NCI-H128 (cell line): ENCODE measurements around the gene MON1A.

Experiments
- DNase-seq: peaks from one replicate; lab custom pipeline; 2025; ENCODE audit not compliant: unreplicated experiment; lab: John Stamatoyannopoulos, UW

The MON1A gene

DNA sequence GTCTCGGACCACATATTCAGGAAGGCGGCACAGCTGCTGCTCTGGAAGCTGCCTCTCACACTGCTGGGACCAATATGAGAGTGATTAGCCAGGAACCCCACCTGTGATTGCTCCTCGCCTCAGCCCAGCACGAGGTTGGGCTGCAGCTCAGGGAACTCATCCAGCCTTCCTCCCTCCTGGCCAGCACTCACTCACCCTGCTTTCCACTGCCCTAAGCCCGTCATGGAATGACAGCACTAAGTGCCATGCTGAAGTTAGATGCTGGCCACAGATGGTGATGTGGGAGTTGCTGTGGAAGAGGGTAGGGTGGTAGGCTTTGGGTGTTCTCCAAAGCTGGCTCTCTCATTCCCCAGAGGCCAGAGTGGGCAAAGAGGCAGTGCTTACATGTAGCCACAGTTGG is 33.3 kb downstream of the MON1A start:
- no peak for DNase-seq

DNA sequence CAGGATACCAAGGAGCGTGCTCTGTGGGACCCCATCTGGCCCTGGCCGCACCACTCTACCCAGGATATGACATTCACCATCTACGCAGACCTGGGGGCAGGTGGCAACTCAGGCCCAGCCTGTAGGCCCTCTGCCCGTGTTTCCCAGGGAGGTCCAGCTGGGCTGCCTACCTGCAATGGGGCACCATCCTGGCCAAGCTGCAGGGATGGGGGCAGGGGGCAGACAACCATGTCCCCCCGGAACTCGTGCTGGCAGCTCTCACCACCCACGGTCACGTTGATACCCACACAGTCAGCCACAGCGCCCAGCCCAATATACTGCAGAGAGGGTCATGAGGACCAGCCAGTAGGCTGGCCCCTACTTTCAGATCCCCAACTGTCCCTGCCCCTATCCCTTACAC is 33.8 kb downstream of the MON1A start:
- no peak for DNase-seq

DNA sequence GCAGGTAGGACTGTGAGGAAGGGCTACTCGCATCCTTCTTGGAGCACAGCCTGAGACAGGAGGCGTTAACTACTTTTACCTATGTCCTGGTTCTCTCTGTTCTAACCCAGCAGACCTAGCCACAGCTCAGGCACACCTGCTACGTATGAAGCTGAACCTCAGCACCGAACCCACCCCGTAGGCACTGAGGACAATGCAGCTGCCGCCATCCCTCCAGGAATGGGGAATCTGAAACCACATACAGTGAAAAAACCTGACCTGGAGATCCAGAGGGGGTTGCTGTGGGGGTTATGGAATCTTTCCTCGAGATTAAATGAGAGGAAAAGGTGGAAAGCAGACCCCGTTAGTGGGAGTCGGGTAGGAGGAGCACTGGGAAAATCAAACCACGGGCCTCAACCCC is 40.3 kb downstream of the MON1A start:
- no peak for DNase-seq

DNA sequence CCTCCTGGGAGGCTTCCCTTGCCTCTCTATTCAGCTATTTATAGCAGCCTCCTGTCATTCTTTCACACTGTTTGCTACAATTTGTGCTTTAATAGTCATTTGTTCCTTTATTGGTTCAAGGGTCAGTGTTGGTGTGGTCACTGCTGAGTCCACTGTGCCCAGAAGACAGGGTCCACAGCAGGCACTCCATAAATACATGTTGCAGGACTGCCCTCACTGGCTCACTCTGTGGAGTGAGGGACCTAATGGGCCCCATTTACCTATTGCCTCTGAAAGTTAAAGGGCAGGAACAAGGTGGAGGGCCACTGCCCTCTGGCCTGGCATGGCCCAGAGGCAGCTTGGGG is 42.7 kb downstream of the MON1A start:
- DNase-seq, result no peak

DNA sequence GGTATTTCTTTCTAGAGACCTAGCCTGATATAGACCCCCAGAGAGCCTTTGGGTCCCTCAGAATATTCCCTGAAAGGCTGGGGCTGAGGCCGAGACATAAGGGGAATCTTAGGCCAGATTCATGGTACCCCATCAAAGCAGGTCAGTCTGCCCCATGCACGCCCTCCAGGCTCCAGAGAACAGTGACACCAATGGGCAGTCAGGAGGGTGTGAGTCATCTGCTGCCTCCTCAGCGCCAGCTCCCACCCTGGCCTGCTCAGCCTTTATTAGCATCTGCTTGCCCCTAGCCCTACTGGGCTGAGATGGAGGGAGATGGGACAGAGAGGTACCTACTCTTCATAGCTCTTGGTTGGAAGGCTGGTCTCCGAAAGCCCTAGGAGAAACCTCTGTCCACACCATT is 45.6 kb downstream of the MON1A start:
- no peak for DNase-seq

DNA sequence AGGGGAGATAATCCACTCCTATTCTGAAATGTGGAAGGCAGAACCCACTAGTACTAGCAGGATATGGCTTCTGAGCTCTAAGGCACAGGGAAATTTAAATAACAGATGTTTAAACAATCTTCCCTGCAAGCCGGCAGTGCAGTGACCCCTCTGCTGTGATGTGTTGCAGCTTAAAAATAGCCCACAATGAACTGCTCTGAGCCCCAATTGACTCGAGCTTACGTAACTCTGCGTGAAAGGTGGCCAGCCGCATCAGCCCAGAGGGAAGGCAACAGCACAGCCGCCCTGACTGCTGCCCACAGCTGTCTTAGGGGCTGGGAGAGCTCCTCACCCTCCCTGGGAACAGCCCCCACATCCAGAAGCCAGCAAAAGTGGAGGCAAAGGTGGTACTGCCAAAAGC is 47.4 kb downstream of the MON1A start:
- no peak for DNase-seq

DNA sequence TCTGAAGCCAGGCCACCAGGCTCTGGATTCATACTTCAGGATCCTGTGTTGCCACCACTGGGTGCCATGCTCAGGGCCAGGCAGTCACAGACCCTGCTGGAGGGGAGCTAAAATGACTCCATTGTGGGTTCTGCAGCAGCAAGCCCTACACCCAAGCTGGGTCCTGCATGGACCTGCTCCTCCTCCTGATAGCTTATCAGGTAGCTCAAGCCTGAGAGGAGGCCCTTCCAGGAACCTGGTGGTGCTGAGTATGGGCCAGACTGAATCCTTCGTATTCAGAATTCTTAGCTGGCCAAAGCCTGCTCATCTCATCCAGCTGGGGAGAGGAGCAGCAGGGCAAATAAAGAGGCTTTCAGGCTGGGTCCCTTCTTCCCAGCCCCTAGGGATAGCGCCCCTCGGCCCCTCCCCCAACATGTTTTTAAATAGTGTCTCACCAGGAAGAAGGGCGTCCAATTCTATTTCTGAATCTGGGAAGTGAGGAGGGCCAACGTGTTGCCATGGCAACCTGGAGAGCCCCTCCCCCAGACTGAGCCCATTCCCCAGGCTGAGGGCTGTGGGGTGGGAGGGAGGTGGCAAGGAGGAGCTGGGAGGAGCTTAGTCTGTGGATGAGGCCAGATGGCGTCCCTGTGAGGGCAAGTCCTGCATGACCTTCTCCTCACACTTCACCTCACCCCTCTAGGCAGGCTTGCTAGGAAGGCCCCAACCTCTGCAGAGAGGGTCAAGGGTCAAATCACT is 48.9 kb downstream of the MON1A start:
- DNase-seq, result no peak

DNA sequence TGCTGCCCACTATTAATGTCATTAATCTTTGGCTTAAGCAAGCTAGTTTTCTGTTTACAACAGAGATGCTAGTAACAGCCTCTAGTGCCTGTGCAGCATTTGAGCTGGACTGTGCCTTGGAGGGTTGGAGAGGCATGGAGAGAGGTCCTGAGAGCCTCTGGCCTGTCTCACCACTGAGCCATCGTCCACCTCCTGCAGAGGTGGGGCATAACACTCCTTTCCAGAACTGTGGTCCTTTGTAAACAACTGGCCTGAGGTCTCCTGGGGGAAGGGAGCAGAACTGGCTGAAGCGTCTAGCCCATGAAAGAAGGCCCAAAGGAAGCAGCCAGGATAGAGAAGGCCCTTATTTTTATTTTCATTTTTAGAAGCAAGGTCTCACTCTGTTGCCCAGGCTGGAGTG is 49.9 kb downstream of the MON1A start:
- DNase-seq, result no peak

DNA sequence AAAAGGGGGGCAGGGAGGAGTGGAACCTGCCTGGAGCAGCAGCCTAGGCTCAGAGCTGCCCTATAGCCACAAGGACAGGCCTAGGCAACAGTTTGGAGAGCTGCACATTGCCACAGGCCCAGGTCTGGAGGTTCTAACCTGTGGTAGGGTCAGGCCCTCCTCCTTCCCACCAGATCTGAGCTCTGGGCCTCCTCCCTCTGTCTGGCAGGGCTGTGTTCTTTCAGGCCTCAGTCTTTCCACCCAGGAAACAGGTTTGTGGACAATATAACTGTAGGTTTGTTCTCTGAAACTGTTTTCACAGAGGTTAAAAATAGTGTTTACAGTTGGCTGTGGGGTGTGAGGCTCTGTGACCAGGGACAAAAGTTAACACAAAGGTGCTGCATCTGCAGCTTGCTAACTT is 50.9 kb downstream of the MON1A start:
- DNase-seq, result no peak

DNA sequence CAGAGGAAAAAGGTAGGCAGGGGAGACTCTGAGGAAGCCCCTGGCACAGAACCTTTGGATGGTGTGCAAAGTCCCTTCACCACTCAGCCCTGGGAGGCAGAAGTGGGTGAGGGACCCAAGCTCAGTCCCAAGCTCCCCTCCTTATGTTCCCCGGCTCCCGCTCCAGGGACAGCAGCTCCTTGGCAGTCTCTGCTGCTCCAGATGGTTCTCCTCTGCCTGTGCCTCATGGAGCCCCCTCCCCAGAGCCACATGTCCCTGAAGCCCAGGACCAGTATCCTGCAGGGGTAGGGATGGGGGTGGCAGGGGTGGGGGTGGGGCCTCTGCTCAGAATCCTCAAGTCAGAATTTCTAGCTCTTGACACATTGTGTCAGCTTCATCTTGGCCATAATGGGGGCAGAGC is 51.9 kb downstream of the MON1A start:
- no peak for DNase-seq

DNA sequence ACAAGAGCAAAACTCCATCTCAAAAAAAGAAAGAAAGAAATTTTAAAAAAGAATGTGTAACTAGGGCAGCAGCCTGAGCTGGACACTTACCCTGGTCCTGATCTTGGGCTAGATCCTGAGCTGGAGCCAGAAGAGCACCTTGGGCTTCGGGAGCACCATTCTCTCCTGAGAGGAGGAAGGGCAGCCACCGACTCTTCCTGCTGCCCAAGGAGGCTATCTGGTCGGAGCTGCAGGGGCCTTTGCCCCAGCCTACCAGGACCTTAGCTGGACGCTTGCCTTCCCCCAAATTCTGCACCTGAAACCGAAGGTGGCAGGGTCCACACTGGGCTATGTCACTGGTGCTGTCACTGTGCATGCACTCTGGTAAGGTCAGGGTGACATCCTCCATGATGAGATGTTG is 53.0 kb downstream of the MON1A start:
- no peak for DNase-seq

DNA sequence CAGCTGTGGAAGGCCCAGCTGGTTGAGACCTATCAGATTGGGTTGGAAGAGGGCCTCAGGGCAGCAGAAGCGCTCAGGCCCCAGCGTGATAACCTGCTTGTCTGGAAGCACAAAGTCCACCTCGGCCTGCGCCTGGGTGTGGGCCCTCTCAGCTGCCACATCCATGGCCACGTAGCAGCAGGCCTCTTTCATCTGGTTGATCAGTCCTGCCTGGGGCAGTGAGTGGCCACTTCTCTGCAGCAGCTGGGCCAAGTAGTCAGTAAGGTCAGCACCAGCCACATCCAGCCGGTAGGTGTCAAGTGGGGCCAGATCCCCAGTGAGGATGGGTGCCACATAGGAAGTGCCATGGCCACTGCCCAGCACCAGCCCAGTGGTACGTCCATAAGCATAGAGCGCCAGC is 56.0 kb downstream of the MON1A start:
- DNase-seq, result no peak

DNA sequence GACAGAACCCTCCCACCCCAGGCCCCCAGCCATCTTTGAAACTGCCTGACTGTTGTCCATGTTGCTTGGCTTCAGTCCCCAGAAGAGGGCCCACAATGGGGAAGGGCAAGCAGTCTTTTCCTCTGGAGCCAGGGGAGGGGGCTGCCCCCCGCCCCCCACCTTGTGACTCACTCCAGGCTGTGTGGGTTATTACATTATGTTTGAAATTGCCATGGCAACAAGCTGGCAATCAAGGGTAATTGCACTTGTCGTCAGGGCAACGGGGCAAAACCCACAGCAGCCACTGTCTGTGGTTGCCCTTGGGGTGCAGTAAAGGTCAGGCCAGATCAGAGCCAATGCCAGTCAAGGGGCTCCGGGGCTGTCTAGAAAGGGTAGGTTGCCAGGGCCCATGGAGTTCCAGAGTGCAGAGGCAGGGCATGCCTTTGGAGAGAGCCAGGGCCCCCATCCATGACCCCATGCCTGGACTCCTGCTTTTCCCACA is 56.8 kb downstream of the MON1A start:
- no peak for DNase-seq

DNA sequence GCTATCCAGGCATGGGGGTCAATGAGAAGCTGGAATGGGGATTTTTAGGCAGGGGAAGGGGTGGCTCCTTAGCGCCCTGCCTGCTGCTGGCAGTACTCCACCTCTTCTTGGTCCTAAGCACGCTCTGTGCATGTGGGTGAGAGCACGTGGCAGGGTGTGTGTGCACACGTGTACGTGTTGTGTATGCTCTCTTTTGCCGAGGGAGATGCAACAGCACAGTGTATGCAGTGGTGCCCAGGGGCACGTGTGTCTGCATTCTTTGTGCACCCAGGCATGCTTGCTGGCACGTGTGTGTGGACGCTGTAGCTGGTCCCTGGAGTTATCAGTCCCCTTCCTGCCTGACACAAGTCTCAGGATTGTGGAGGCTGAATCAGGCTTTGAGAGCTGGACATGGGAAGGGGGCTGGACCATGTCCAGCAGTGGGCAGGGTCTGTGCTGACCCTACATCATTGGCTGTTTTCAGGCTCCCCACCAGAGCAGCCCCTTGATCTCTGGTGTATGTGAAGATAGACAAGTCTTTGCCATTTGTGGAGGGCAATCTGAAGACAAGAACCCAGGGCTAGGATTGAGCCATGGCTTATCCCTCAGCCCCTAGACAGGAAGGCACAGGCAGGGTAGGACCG is 58.0 kb downstream of the MON1A start:
- no peak for DNase-seq

DNA sequence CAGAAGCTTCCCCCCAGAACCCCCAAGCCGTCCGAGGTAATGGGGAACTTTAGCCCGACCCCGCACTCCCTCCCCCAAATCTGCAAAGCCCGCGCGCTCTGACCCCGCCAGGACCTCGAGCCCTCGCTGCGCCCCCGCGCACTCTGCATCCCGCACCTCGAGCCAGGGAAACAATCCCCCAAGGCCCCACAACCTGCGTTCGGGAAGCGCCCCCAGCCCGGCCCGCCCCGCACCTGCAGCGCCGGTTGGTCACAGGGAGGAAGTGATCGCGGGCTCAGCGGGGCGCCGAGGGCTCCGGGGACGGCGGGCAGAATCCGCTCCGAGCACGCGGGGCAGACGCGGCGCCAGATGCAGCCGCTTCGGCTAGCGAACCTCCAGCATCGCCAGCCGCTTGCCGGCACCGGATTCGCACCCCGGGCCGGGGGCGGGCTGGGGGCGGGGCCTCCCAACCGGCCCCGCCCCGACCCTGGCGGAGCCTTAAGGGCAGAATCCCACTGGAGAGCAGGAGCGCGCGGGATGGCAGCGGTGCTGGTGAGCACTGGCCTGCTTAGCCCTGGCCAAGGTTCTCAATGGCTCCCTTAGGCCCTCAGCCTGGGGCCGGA is 60.0 kb downstream of the MON1A start, which contains the start of gene CAMKV:
Gene CAMKV (minus strand): TSS at position 382 of the 602 bp plus-strand sequence. CDS start 7,518 bp downstream, outside the sequence.
- DNase-seq, result no peak

DNA sequence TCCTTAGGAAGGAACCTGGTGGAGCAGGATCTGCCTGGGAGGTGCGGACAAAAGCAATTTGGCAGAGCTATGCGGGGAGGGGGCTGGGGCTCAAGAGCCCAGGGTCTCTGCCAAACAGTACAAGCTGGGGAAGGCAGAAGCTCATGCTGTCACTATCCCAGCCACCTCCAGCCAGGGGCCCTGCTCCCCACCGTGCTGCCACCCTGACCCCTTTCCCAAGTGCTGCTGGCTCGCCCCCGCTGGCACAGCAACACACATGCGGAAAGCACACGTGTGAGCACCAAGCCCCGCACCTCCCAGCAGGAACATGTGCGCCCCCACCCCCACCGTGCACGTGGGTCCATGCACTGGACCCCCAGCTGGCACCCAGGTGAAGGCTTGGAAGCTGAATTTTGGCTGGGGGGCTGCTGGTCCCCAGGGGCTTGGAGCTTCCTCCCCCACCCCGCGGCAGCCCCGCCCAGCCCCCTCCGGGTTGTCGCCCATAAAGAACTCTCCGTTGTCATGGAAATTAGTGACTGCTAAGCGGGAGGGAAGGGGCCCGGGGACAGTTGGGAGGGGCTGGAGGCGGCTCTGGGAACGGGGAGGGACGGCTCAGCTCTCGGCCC is 60.6 kb downstream of the MON1A start:
- DNase-seq, result no peak

DNA sequence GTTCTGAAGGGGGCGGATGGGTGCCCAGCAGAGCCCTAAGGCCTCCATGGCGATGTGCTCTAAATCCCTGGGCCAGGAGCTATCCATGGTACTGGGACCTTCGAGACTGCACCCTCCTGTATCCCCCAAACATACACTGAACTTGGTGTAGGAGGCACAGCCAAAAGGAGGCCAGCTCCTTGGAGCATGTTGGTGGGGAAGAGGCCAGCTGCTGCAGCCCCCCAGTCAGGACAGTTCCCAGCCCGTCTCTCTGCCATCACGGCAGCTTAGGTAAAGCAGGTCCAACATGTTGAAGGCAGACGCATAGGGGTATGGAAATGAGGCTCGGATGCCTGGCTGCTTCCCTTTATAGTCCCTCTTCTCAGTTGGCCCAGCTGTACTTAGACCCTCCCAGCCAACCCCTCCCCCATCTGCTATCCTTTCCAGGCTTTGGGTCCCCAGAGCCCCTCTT is 61.7 kb downstream of the MON1A start:
- no peak for DNase-seq

DNA sequence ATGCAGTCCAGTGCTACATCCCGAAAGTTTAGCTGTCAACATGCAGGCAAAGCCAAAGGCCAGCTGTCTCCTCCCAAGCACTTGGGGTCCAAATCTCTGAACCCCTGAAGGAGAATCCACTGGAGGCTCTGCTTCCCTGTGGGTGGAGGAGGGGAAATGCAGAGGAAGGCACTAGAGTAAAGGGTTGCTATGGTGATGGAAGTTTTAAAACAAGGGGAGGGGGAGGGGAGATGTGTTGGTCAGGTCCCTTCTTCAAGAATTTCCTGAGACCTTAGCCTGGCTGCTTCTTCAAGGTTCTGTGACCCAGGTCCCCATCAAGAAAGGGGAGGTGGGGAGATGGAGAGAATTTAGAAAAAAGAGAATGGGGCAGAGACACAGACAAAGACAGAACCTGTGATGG is 62.2 kb downstream of the MON1A start:
- no peak for DNase-seq

DNA sequence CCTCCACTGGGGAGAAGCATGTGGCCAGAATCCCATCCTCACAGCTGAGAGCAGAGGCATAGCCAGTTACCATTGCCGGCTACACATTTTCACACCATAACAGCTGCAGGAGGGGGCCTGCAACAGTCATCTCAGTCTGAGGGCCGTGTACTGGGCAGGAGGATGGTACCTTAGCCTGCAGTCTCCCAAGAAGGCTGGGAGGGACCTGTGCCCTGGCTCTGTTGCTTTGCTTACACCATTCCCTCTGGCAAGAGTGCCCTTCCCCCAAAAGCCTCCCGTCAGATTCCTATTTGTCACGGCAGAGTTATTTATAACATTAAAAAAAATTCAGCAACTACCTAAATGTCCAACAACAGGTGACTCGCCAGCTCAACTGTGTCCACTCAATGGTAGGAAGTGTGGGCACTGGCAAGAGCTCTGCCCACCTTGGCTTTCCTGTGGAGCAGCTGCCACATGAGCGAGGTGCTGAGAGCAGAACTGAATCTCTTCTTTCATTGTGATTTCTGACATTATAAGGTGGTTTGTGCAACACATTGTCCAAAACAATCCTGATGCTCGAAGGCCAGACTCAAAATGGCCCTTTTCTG is 64.3 kb downstream of the MON1A start:
- no peak for DNase-seq

DNA sequence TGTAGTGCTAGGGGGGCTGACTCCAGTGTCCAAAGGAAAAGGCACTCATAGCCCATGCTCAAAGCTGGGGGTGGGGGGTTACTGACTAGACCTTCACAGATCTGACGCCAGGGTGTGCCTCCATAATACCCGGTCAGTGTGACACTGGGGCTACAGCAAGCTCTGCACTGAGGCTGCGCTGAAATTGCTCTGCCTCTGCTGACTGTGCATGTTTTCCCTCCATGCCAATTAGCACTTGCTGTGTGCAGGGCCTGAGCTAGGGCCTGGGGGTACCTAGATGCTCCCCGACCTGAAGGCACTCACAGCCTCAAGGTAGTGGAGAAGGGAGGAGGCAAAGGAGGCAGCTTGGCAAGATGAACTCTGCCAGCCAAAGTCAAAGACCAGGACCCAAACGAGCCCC is 65.1 kb downstream of the MON1A start:
- DNase-seq, result no peak

DNA sequence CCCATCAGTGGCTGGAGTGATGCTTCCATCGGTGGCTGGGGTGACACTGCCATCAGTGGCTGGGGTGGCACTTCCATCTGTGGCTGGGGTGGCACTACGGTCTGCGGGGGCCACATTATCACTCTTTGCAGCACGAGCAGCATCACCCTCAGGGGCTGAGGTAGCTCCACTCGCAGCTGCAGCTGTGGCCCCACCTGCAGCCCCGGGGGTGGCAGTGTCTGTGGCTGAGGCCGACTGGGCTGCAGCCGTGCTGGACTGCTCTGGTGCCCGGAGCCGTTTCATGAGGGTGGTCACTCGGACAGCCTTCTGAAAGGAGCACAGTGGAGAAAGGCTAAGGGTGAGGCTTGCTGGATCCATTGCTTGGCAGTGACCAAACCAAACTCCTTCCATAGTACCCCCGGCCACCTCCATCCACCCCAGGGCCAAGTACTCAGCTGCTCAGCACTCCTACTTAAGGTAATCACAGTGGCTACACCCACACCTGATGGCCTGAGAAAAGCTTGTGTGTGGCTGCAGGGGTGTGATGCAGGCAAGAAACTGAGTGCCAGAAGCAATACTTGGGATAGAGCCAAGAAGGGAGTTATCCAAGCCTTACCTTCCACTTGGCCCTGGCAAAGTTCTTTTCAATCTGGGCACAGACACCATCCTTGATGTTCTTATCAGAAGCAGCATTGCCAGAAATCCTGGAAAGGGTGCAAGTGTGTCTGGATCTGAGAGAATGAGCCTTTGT is 69.9 kb downstream of the MON1A start:
- no peak for DNase-seq
